GM12878 (cell line): Measurements from ENCODE around the gene CCHCR1. TPM values are rescaled to one million over a fixed set of nuclear protein-coding genes. Genes with fewer than 3 reads are reported as not detected.

ENCODE experiments used
- ATAC-seq: fragments of 200-7000 bp; cut with Tn5 transposase; 3 replicates; pipeline ENCODE4 v1.9.1; 2020; ENCODE audit warnings: mild to moderate bottlenecking, moderate library complexity
- BruUV-seq: library from RNA; stranded (reverse); fragments of 400-500 nt; replicated peaks from 2 replicates; lab custom pipeline; 2021; lab: Mats Ljungman, UMichigan
- CTCF ChIA-PET: fragments of 300-600 bp; sonication (Branson Sonifier 250); formaldehyde crosslinking; extraction: SDS; loops from one replicate; lab custom pipeline; 2021; ENCODE audit warnings: inconsistent platforms; lab: Yijun Ruan, JAX
- POLR2A ChIA-PET: fragments of 350-600 bp; formaldehyde crosslinking; extraction: SDS; loops from one replicate; lab custom pipeline; 2021; ENCODE audit warnings: inconsistent platforms; lab: Charles Lee
- RAD21 ChIA-PET: fragments of 300-600 bp; sonication (Branson Sonifier 250); formaldehyde crosslinking; loops from one replicate; lab custom pipeline; 2023; ENCODE audit warnings: antibody characterized with exemption; ENCODE audit not compliant: unreplicated experiment; lab: Charles Lee
- SMC1A ChIA-PET: fragments of 300-600 bp; sonication (Branson Sonifier 250); formaldehyde crosslinking; loops from one replicate; lab custom pipeline; 2023; ENCODE audit not compliant: unreplicated experiment, uncharacterized antibody; lab: Charles Lee
- DNase-seq: peaks from one replicate; pipeline ENCODE4 v3.0.0-alpha.2; 2011; ENCODE audit warnings: low read depth, low spot score
- FAIRE-seq: peaks from 3 replicates; lab custom pipeline; 2011; peaks lifted over from hg19 to GRCh38; lab: Jason Lieb, UNC
- H2AFZ ChIP-seq: 2 replicates; pipeline ENCODE4 v1.6.0; 2011; ENCODE audit warnings: low read depth, low read length, control low read depth; ENCODE audit not compliant: control insufficient read depth
- H3K27ac ChIP-seq: 2 replicates; pipeline ENCODE4 v1.5.1; 2011; ENCODE audit warnings: control low read depth; ENCODE audit not compliant: control insufficient read depth, insufficient read depth
- H3K27me3 ChIP-seq, 2 experiments: replicated peaks in 1 of 2; 2 replicates each; pipeline versions ENCODE4 v1.6.0 to v1.6.1; 2011; ENCODE audit warnings: low read length in 1 of 2; ENCODE audit not compliant: control insufficient read depth in 2 of 2, insufficient read depth in 2 of 2
- H3K36me3 ChIP-seq, 2 experiments: 2 replicates each; pipeline ENCODE4 v1.5.1; 2011; ENCODE audit warnings: low read length in 1 of 2; ENCODE audit not compliant: control insufficient read depth in 2 of 2, insufficient read depth in 2 of 2
- H3K4me1 ChIP-seq: 2 replicates; pipeline ENCODE4 v1.6.1; 2011; ENCODE audit warnings: mild to moderate bottlenecking, low read length, moderate library complexity, mixed read lengths; ENCODE audit not compliant: control insufficient read depth, insufficient read depth
- H3K4me2 ChIP-seq: 2 replicates; pipeline ENCODE4 v1.6.0; 2011; ENCODE audit warnings: control low read depth; ENCODE audit not compliant: control insufficient read depth, insufficient read depth
- H3K4me3 ChIP-seq: fragments of 200-600 bp; sonication (generic); 2 replicates; pipeline ENCODE4 v1.5.1; 2016
- H3K79me2 ChIP-seq: 2 replicates; pipeline ENCODE4 v1.6.0; 2011; ENCODE audit warnings: low read length; ENCODE audit not compliant: control insufficient read depth, insufficient read depth
- H3K9ac ChIP-seq: 2 replicates; pipeline ENCODE4 v1.8.0; 2011; ENCODE audit warnings: low read length, control low read depth, mixed read lengths; ENCODE audit not compliant: control insufficient read depth, insufficient read depth
- H3K9me3 ChIP-seq: replicated peaks from 3 replicates; pipeline ENCODE4 v1.5.1; 2011; ENCODE audit warnings: mild to moderate bottlenecking, low read length; ENCODE audit not compliant: control insufficient read depth, insufficient read depth
- H4K20me1 ChIP-seq: 2 replicates; pipeline ENCODE4 v1.6.0; 2011; ENCODE audit not compliant: control insufficient read depth, insufficient read depth
- CHD1 ChIP-seq: IDR thresholded peaks from 2 replicates; pipeline ENCODE4 v1.6.1; 2012; ENCODE audit warnings: low read depth, low read length, improper control_type of control experiment
- DPF2 ChIP-seq: fragments of 450-650 bp; IDR thresholded peaks from 2 replicates; pipeline ENCODE4 v1.6.1; 2017; ENCODE audit warnings: mild to moderate bottlenecking
- FOXM1 ChIP-seq: IDR thresholded peaks from 2 replicates; pipeline ENCODE4 v1.6.1; 2012; ENCODE audit warnings: low read depth, mild to moderate bottlenecking, inconsistent platforms, low read length, moderate library complexity
- GATAD2B ChIP-seq: fragments of 450-650 bp; conservative IDR thresholded peaks from 2 replicates; pipeline ENCODE4 v1.6.1; 2017; ENCODE audit warnings: low read depth, mild to moderate bottlenecking, moderate library complexity
- HDAC2 ChIP-seq: fragments of 200-600 bp; sonication (generic); IDR thresholded peaks from 2 replicates; pipeline ENCODE4 v1.6.1; 2017
- HDGF ChIP-seq: fragments of 450-650 bp; IDR thresholded peaks from 2 replicates; pipeline ENCODE4 v1.6.1; 2016; ENCODE audit warnings: antibody characterized with exemption
- LARP7 ChIP-seq: fragments of 450-650 bp; IDR thresholded peaks from 2 replicates; pipeline ENCODE4 v1.6.1; 2017; ENCODE audit warnings: mild to moderate bottlenecking
- MYC ChIP-seq: IDR thresholded peaks from 2 replicates; pipeline ENCODE4 v1.6.1; 2011; ENCODE audit warnings: mild to moderate bottlenecking, low read length, moderate library complexity, inconsistent platforms; ENCODE audit not compliant: insufficient read depth, insufficient replicate concordance, insufficient read length, severe bottlenecking
- SIX5 ChIP-seq: IDR thresholded peaks from 2 replicates; pipeline ENCODE4 v1.6.1; 2011; ENCODE audit warnings: mild to moderate bottlenecking, low read depth, low read length, moderate library complexity; ENCODE audit not compliant: severe bottlenecking
- STAT3 ChIP-seq: IDR thresholded peaks from 2 replicates; pipeline ENCODE4 v1.6.1; 2011; ENCODE audit warnings: low read depth, low read length, improper control_type of control experiment
- SUPT20H ChIP-seq: IDR thresholded peaks from 2 replicates; pipeline ENCODE4 v1.6.1; 2011; ENCODE audit warnings: low read depth, mild to moderate bottlenecking, low read length, moderate library complexity, borderline replicate concordance; ENCODE audit not compliant: control insufficient read depth
- SUZ12 ChIP-seq: fragments of 200-600 bp; sonication (generic); IDR thresholded peaks from one replicate; pipeline ENCODE4 v1.6.1; 2018; ENCODE audit warnings: antibody characterized with exemption, mild to moderate bottlenecking; ENCODE audit not compliant: unreplicated experiment
- TCF7 ChIP-seq: IDR thresholded peaks from 2 replicates; pipeline ENCODE4 v1.6.1; 2014; ENCODE audit warnings: antibody characterized with exemption, borderline replicate concordance
- ZSCAN29 ChIP-seq: fragments of 450-650 bp; IDR thresholded peaks from 2 replicates; pipeline ENCODE4 v1.6.1; 2017; ENCODE audit warnings: mild to moderate bottlenecking, moderate library complexity
- WGBS: methylation state at CpG from one replicate; pipeline ENCODE4 v1.1.6; 2016; ENCODE audit warnings: low lambda C conversion rate; ENCODE audit not compliant: insufficient replicate concordance, insufficient coverage; ENCODE audit errors: missing lambda C conversion rate; 5-methylcytosine and 5-hydroxymethylcytosine counted together
- in situ Hi-C: fragments of 300-500 bp; cut with MboI; formaldehyde crosslinking; loops from 9 replicates; pipeline ENCODE4 v1.14.3; 2018; ENCODE audit warnings: mixed read lengths
- intact Hi-C: fragments of 100-400 bp; cut with micrococcal nuclease; formaldehyde crosslinking; loops from one replicate; pipeline ENCODE4 v1.14.2; 2022; ENCODE audit not compliant: unreplicated experiment
- polyA plus RNA-seq, 11 experiments: library from polyadenylated mRNA; depleted of rRNA in 4 of 11; unstranded in 6 of 11; stranded (reverse) in 5 of 11; fragments of >200 nt; fragmentation: Nextera tagmentation in 4 of 11; fragmentation: Illumina TruSeq in 1 of 11; extraction: Ambion mirVana in 4 of 11; extraction: Trizol in 1 of 11; gene quantifications; 1 replicate in 1 of 11; 2 replicates in 10 of 11; pipeline versions ENCODE4 v1.2.1 to v1.2.3, GENCODE V29; 2011 to 2016; ENCODE audit warnings: inconsistent platforms in 2 of 11, missing spikeins in 2 of 11, low read depth in 1 of 11
- total RNA-seq, 4 experiments: library from RNA; depleted of rRNA in 3 of 4; stranded (reverse); fragments of >200 nt in 3 of 4; fragmentation: Illumina TruSeq in 1 of 4; extraction: Trizol in 1 of 4; gene quantifications; 2 replicates each; pipeline versions ENCODE4 v1.2.1 to v1.2.3, GENCODE V29; 2013 to 2021

The CCHCR1 gene
- total and polyA plus RNA-seq, 10 of the 15 experiments (the other 5 are each of a cell fraction or from before 2014, with no cell fraction given): 1.0 to 35.2 (median 24.7) TPM

GRCh38 chr6:31171931-31172905 is 14.6 kb upstream of the CCHCR1 start:
- Histone ChIP-seq H3K79me2 (no peaks in the 10 kb centered on the region), H3K4me3 (no peak overlapping the region)
- POLR2A ChIA-PET: no interaction called here
- no peak for DNase-seq
- SMC1A ChIA-PET: interaction anchor here (0.9 kb wide), 1 partner anchor 20 kb away, joined by 3 read pairs; no protein-coding TSS in a partner anchor
- BruUV-seq: no TSS peak
- no peak for TF ChIP-seq LARP7
- TF ChIP-seq, all 136 proteins: peak for 0
- Histone ChIP-seq H3K9me3 (no peaks in the 10 kb centered on the region), H3K4me1 (no peaks in the 10 kb centered on the region), H3K4me2 (no peak overlapping the region), H3K36me3 (no peaks in the 10 kb centered on the region), H3K27ac (no peak overlapping the region), H3K9ac (no peak overlapping the region), H3K27me3 (no peaks in the 10 kb centered on the region), H4K20me1 (no peaks in the 10 kb centered on the region), H2AFZ (no peak overlapping the region)
- ChIA-PET RAD21 (interaction anchor here (0.8 kb wide), 1 partner anchor 34 kb away, joined by 3 read pairs; the partner anchor contains the start of gene PSORS1C2), CTCF (no interaction called here)
- no peak for ATAC-seq
- in situ Hi-C loops: no loop called here
- intact Hi-C loops: no loop called here
- no peak for FAIRE-seq
- WGBS: 70% methylated on average over 16 of the region's 16 CpGs

- CTCF ChIA-PET: no interaction called here
- BruUV-seq: no TSS peak
- in situ Hi-C loops: no loop called here
Observed at GRCh38 chr6:31170987-31171671, 13.5 kb upstream of the CCHCR1 start.

More at GRCh38 chr6:31170987-31171671, 13.5 kb upstream of the CCHCR1 start:
- Histone ChIP-seq H3K9ac (no peak overlapping the region), H3K36me3 (no peaks in the 10 kb centered on the region), H3K4me1 (peaks cover under 1% of the 10 kb centered on the region)
- TF ChIP-seq SUZ12 (no peak), FOXM1 (no peak), STAT3 (no peak), MYC (no peak), TCF7 (no peak), HDGF (no peak), ZSCAN29 (no peak), HDAC2 (no peak), CHD1 (no peak), DPF2 (no peak), GATAD2B (no peak), SIX5 (no peak), SUPT20H (no peak)
- TF ChIP-seq, all 136 proteins: peak for 0
- ChIA-PET RAD21 (no interaction called here), POLR2A (no interaction called here), SMC1A (no interaction called here)
- no peak for DNase-seq
- intact Hi-C loops: no loop called here
- Histone ChIP-seq H3K4me3 (no peak overlapping the region), H4K20me1 (no peaks in the 10 kb centered on the region), H3K27me3 (no peaks in the 10 kb centered on the region), H3K79me2 (no peaks in the 10 kb centered on the region), H2AFZ (no peak overlapping the region), H3K4me2 (no peak overlapping the region), H3K27ac (no peak overlapping the region), H3K9me3 (no peaks in the 10 kb centered on the region)
- 91% methylated on average over 9 of the region's 10 CpGs for WGBS
- ATAC-seq: no peak
- FAIRE-seq: no peak
